GM19240 (cell line): Measurements from ENCODE around the gene MBOAT2.
"Not testable (repeated sequence)": the region's sequence is repeated elsewhere in the genome, so short reads cannot be mapped to it uniquely, and the experiment has no call there.

Experiments used
- DNase-seq: peaks from one replicate; pipeline ENCODE4 v3.0.0; 2011; ENCODE audit warnings: low spot score; ENCODE audit not compliant: insufficient read length

Gene MBOAT2

GRCh38 chr2:8993902-8994278 is 9.6 kb downstream of the MBOAT2 start:
- DNase-seq, result no peak

DNA sequence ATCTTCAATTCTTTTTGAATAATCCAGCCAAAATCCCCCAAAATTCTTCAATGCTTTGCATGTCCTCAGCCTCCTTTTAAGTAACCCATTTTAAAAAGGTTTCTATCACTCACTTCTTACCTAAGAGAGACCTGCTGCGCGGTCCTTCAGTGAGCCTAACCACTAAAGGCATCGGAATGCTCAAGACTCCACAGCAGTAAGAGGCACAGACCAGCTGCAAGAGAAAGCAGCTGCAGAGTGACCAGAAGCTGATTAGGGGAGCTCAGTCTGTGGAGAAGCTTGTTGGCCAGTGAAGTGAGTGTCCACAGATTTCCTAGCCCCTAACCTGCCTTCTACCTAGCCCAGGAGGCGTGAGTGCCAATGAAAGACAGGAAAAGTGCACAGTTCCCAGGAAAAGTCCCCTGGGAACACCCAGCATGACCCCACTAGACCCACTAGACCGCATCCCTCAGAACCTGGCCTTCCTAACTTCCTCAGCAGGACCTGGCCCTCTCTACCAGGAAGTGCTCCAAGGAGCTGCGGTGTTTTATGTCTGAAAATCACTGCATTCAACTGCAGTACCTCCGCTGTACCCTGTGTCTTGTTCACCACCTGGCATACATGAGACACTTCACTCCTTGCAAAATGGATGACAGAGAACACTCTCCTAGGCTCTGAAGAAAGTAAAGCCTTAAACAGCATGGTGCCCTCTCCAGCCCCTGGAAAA is 10.1 kb downstream of the MBOAT2 start:
- DNase-seq, result no peak

- no peak for DNase-seq
Observed at GRCh38 chr2:8992643-8993042, 10.8 kb downstream of the MBOAT2 start.

- no peak for DNase-seq
Observed at GRCh38 chr2:8989536-8990079, 13.9 kb downstream of the MBOAT2 start.

DNA sequence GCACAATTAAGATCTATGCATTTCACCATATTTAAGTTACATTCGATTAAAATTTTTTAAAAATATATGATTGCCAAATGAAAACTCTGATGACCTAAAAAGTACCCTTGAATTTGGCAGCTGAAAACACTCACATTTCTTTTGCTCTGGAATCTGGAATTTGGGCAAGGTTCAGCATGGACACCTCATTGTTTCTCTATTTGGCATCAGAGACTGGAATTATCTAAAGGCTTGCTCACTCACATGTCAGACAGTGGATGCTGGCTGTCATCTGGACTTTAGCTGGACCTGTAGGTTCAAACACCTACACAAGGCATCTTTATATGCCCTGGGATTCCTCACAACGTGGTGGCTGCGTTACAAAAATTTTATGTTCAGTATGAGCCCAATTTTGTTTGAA is 16.1 kb downstream of the MBOAT2 start:
- no peak for DNase-seq

GRCh38 chr2:8986327-8986976 is 17.0 kb downstream of the MBOAT2 start:
- no peak for DNase-seq

DNA sequence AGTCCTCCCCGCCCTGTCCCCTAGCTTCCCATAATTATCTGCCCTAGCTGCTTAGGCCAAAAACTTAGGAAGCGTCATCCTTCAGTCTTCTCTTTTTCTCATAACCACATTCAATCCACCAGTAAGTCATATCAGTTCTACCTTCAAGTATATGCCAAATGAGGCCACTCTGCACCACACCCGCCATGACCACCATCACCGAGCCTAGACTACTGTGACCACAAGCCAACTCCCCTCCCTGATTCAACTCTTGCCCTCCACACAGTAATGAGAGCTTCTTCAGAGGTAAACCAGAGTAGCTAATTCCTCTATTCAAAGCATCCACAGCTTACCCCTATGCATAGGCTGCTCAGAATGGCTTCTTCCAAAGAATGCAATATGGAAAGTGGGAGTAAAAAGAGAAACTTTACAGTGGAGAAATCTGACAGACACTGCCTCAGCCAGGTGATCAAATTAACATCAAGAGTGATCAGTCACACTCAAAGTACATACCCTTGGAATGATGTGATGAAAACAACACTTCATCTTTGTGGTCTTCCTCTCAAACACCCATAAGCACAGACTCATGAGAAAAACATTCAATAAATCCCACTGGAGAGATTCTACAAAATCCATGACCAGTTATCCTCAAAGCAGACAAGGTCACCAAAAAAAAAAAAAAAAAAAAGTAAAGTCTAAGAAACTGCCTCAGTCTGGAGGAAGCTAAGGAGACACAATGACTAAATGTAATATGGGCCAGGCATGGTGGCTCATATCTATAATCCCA is 17.7 kb downstream of the MBOAT2 start:
- no peak for DNase-seq

DNA sequence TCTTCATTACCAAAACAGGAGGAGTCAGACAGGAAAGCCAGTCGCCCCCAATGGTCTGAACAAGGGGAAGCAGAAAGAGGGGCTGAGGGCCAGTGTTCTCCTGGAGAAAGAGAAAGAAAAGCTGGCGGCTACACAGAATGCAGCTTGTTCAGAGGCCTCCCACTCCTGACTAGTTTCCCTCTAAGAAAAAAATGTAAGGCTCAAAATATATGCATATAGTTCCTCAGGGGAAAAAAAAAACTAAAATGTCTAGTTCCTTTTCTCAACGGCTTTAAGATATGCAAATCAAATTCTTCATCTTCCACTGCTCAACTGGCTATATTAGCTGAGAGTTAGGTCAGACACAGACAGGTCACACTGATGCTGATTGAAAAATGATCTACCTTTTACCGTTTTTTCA is 18.6 kb downstream of the MBOAT2 start:
- DNase-seq, result no peak

DNA sequence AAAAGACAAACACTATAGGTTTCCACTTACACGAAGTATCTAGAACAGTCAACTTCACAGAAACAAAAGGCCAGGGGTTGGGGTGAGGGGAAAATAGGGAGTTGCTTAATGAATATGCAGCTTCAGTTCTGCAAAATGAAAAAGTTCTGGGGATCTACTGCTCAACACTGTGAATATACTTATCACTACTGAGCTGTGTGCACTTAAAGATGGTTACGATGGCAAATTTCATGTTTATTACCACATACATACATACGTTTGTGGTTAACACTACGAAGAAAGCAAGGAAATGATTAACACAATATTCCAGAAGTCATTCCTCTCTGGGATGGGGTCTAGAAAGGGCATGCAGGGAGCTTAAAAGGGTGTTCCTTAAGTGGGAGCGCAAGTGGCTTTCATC is 19.3 kb downstream of the MBOAT2 start:
- no peak for DNase-seq

DNA sequence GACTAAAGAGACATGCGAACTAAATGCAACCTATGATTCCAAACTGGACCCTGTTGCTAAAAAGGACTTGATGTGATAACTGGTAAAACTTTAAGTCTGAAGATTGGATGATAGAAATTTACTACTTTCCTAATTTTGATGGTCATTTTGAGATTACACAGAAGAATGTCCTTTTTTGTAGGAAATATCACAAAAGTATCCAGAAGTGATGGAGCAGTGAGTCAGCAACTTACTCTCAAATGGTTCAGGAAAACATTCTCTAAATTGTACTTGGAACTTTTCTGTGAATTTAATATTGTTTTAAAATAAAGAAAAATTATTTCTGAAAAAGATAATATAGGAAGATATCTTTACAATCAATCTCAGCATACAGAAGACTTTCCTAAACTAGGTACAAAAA is 19.9 kb downstream of the MBOAT2 start:
- no peak for DNase-seq

GRCh38 chr2:8981876-8982275 is 21.6 kb downstream of the MBOAT2 start:
- DNase-seq, result no peak

DNA sequence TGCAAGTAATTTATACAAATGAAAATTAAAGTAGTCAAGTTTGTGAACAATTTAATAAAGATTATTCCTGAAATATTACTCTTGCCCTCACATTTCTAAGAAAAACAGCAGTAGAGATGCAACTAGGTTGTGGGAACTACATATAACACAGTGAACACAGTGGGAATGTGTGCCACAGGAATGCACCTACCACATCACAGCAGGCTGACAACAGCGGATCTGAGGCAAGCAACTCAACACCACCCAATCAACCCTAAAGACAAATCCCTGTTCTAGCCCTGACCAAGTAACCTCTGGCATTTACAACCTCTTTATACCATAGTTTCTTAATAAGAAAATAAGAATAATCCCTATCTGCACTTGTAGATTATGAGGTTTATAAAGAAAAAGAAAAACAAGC is 23.4 kb downstream of the MBOAT2 start:
- DNase-seq, result no peak

- DNase-seq, result no peak
Observed at GRCh38 chr2:8977758-8978157, 25.7 kb downstream of the MBOAT2 start.

GRCh38 chr2:8976442-8977259 is 26.8 kb downstream of the MBOAT2 start:
- no peak for DNase-seq

DNA sequence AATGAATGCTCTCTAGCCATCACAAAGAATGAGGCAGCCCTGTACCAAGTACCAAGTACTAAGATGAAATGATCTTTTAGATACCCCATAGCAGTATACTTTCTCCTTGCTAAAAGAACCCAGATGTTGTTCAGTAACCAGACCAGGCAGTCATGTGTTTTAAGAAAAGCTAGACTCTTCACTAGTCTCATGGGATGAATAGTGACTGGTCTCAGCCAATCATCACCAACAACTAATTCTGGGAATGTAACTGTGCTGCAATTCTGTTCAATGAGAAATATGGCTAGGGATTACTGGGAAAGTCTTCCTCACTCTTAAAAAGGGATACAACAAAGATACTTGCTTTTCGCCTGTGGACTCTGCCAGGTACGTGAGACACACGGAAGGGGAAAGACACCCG is 29.5 kb downstream of the MBOAT2 start:
- no peak for DNase-seq

GRCh38 chr2:8973017-8973416 is 30.5 kb downstream of the MBOAT2 start:
- not testable (repeated sequence) for DNase-seq

- not testable (repeated sequence) for DNase-seq
Observed at GRCh38 chr2:8972535-8972934, 30.9 kb downstream of the MBOAT2 start.

DNA sequence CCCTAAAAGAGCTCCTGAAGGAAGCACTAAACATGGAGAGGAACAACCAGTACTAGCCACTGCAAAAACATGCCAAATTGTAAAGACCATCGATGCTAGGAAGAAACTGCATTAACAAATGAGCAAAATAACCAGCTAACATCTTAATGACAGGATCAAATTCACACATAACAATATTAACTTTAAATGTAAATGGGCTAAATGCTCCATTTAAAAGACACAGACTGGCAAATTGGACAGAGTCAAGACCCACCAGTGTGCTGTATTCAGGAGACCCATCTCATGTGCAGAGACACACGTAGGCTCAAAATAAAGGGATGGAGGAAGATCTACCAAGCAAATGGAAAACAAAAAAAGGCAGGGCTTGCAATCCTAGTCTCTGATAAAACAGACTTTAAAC is 34.1 kb downstream of the MBOAT2 start:
- DNase-seq, result not testable (repeated sequence)

- no peak for DNase-seq
Observed at GRCh38 chr2:8966123-8966908, 37.2 kb downstream of the MBOAT2 start.

GRCh38 chr2:8965216-8965969 is 38.1 kb downstream of the MBOAT2 start:
- DNase-seq, result no peak
